Measurements from ENCODE around the gene STKLD1.

Gene STKLD1

GRCh38 chr9:133420392-133420827 is 44.2 kb downstream of the STKLD1 start:
- no peak for DNase-seq

- DNase-seq, result no peak
Measured at GRCh38 chr9:133421615-133422542, 45.7 kb downstream of the STKLD1 start, which contains the start of gene ADAMTS13. TSS of gene ADAMTS13 (plus strand) at chr9:133422367. CDS start at chr9:133422444, 77 bp downstream.

GRCh38 chr9:133423216-133423615 is 47.0 kb downstream of the STKLD1 start:
- DNase-seq, result no peak

GRCh38 chr9:133424187-133424586 is 48.0 kb downstream of the STKLD1 start:
- DNase-seq, result no peak

GRCh38 chr9:133425049-133425632 is 49.0 kb downstream of the STKLD1 start:
- no peak for DNase-seq

- DNase-seq, result no peak
Measured at GRCh38 chr9:133426011-133426410, 49.8 kb downstream of the STKLD1 start.

- no peak for DNase-seq
Measured at GRCh38 chr9:133427658-133428348, 51.6 kb downstream of the STKLD1 start.

GRCh38 chr9:133428617-133429101 is 52.5 kb downstream of the STKLD1 start:
- DNase-seq, result no peak

- DNase-seq, result no peak
Measured at GRCh38 chr9:133429214-133429613, 53.0 kb downstream of the STKLD1 start.

- no peak for DNase-seq
Measured at GRCh38 chr9:133429641-133430161, 53.5 kb downstream of the STKLD1 start.

GRCh38 chr9:133430244-133430643 is 54.1 kb downstream of the STKLD1 start:
- no peak for DNase-seq

- DNase-seq, result no peak
Measured at GRCh38 chr9:133433351-133433843, 57.2 kb downstream of the STKLD1 start.

GRCh38 chr9:133436681-133437080 is 60.5 kb downstream of the STKLD1 start:
- DNase-seq, result no peak

- no peak for DNase-seq
Measured at GRCh38 chr9:133437753-133438531, 61.8 kb downstream of the STKLD1 start.

GRCh38 chr9:133439337-133439736 is 63.2 kb downstream of the STKLD1 start:
- no peak for DNase-seq

- DNase-seq, result no peak
Measured at GRCh38 chr9:133440874-133441273, 64.7 kb downstream of the STKLD1 start.

GRCh38 chr9:133441571-133441970 is 65.4 kb downstream of the STKLD1 start:
- DNase-seq, result no peak

GRCh38 chr9:133443248-133443647 is 67.1 kb downstream of the STKLD1 start:
- no peak for DNase-seq

GRCh38 chr9:133443982-133444381 is 67.8 kb downstream of the STKLD1 start:
- DNase-seq, result no peak

GRCh38 chr9:133445293-133445969 is 69.3 kb downstream of the STKLD1 start:
- no peak for DNase-seq

- DNase-seq, result no peak
Measured at GRCh38 chr9:133448487-133448972, 72.4 kb downstream of the STKLD1 start.

Data from activated CD4-positive, alpha-beta T cell treated with anti-CD3 and anti-CD28 coated beads for 1 hour (primary cell).